Astrocyte (in vitro differentiated cells and primary cell): Measurements from ENCODE around the gene SSH2. TPM values are rescaled to one million over a fixed set of nuclear protein-coding genes. Genes with fewer than 3 reads are reported as not detected.

Experiments used
- DNase-seq: peaks from one replicate; pipeline ENCODE4 v3.0.0-alpha.2; 2010; ENCODE audit warnings: low read depth
- FAIRE-seq: peaks from 2 replicates; lab custom pipeline; 2011; peaks lifted over from hg19 to GRCh38; lab: Jason Lieb, UNC
- H2AFZ ChIP-seq: 2 replicates; pipeline ENCODE4 v1.6.0; 2012; ENCODE audit warnings: low read depth, low read length, inconsistent platforms
- H3K27ac ChIP-seq: 2 replicates; pipeline ENCODE4 v1.5.1; 2011; ENCODE audit warnings: low read depth, low read length, inconsistent platforms
- H3K27me3 ChIP-seq: 2 replicates; pipeline ENCODE4 v1.6.0; 2011; ENCODE audit warnings: low read length, inconsistent platforms; ENCODE audit not compliant: insufficient read depth
- H3K36me3 ChIP-seq: 2 replicates; pipeline ENCODE4 v1.5.1; 2011; ENCODE audit warnings: low read length, inconsistent platforms; ENCODE audit not compliant: insufficient read depth
- H3K4me1 ChIP-seq: 2 replicates; pipeline ENCODE4 v1.5.1; 2011; ENCODE audit warnings: low read length, inconsistent platforms; ENCODE audit not compliant: insufficient read depth
- H3K4me2 ChIP-seq: 2 replicates; pipeline ENCODE4 v1.6.0; 2012; ENCODE audit warnings: low read length, inconsistent platforms
- H3K4me3 ChIP-seq: 2 replicates; pipeline ENCODE4 v1.5.1; 2011; ENCODE audit warnings: low read depth, mild to moderate bottlenecking, low read length, inconsistent platforms; ENCODE audit not compliant: insufficient read depth
- H3K79me2 ChIP-seq: 2 replicates; pipeline ENCODE4 v1.6.0; 2012; ENCODE audit warnings: mild to moderate bottlenecking, low read length, inconsistent platforms; ENCODE audit not compliant: insufficient read depth
- H3K9ac ChIP-seq: 2 replicates; pipeline ENCODE4 v1.6.0; 2012; ENCODE audit warnings: mild to moderate bottlenecking, low read length, inconsistent platforms
- H3K9me3 ChIP-seq: 2 replicates; pipeline ENCODE4 v1.5.1; 2012; ENCODE audit warnings: low read depth, mild to moderate bottlenecking, low read length, inconsistent platforms; ENCODE audit not compliant: insufficient read depth
- H4K20me1 ChIP-seq: 2 replicates; pipeline ENCODE4 v1.6.0; 2012; ENCODE audit warnings: low read length, inconsistent platforms; ENCODE audit not compliant: insufficient read depth
- H3K27ac Mint-ChIP-seq: one replicate; pipeline ENCODE4 v1.8.0; 2021; ENCODE audit warnings: mild to moderate bottlenecking, mixed read lengths; ENCODE audit not compliant: unreplicated experiment
- H3K27me3 Mint-ChIP-seq: one replicate; pipeline ENCODE4 v1.8.0; 2021; ENCODE audit warnings: low read depth, mixed read lengths; ENCODE audit not compliant: unreplicated experiment
- H3K36me3 Mint-ChIP-seq: one replicate; pipeline ENCODE4 v1.8.0; 2021; ENCODE audit warnings: low read depth, mixed read lengths; ENCODE audit not compliant: unreplicated experiment
- H3K4me1 Mint-ChIP-seq: one replicate; pipeline ENCODE4 v1.8.0; 2021; ENCODE audit warnings: low read depth, mixed read lengths; ENCODE audit not compliant: unreplicated experiment
- H3K4me3 Mint-ChIP-seq: one replicate; pipeline ENCODE4 v1.8.0; 2021; ENCODE audit warnings: mild to moderate bottlenecking, moderate library complexity, mixed read lengths; ENCODE audit not compliant: unreplicated experiment
- H3K9me3 Mint-ChIP-seq: one replicate; pipeline ENCODE4 v1.8.0; 2021; ENCODE audit warnings: mild to moderate bottlenecking, mixed read lengths; ENCODE audit not compliant: unreplicated experiment
- CTCF ChIP-seq: IDR thresholded peaks from 2 replicates; pipeline ENCODE4 v1.5.1; 2011; ENCODE audit warnings: low read depth, mild to moderate bottlenecking, inconsistent platforms, low read length, moderate library complexity; ENCODE audit not compliant: insufficient read depth
- EZH2 ChIP-seq: IDR thresholded peaks from 2 replicates; pipeline ENCODE4 v1.6.1; 2012; ENCODE audit warnings: mild to moderate bottlenecking, low read length, inconsistent platforms; ENCODE audit not compliant: insufficient read depth
- total RNA-seq: library from RNA; stranded (reverse); gene quantifications from 2 replicates; pipeline ENCODE4 v1.2.1, GENCODE V29; 2021

Gene SSH2
- total RNA-seq, 1 donor from 2014 or later: 31.1 TPM

GRCh38 chr17:29607557-29608195 is 322.4 kb downstream of the SSH2 start:
- no peak overlapping the region for H3K4me3 Mint-ChIP-seq
- Histone ChIP-seq H3K27ac (no peak overlapping the region), H2AFZ (no peak overlapping the region), H3K9ac (no peak overlapping the region), H4K20me1 (peaks cover 3% of the 10 kb centered on the region), H3K4me2 (no peak overlapping the region), H3K36me3 (no peaks in the 10 kb centered on the region), H3K9me3 (no peaks in the 10 kb centered on the region), H3K79me2 (no peaks in the 10 kb centered on the region), H3K4me3 (no peak overlapping the region), H3K4me1 (no peaks in the 10 kb centered on the region), H3K27me3 (no peaks in the 10 kb centered on the region)
- H3K27me3 Mint-ChIP-seq: no peaks in the 10 kb centered on the region
- DNase-seq (no peak), FAIRE-seq (no peak)
- no peaks in the 10 kb centered on the region for H3K36me3 Mint-ChIP-seq
- TF ChIP-seq EZH2 (no peak), CTCF (no peak)
- no peaks in the 10 kb centered on the region for H3K4me1 Mint-ChIP-seq
- H3K27ac Mint-ChIP-seq: no peak overlapping the region
- H3K9me3 Mint-ChIP-seq: no peaks in the 10 kb centered on the region

- Mint-ChIP-seq H3K36me3 (no peaks in the 10 kb centered on the region), H3K27ac (no peak overlapping the region), H3K4me1 (no peaks in the 10 kb centered on the region), H3K9me3 (no peaks in the 10 kb centered on the region), H3K27me3 (no peaks in the 10 kb centered on the region), H3K4me3 (no peak overlapping the region)
- H3K9me3 ChIP-seq: no peaks in the 10 kb centered on the region
- peaks cover 15% of the 10 kb centered on the region for H4K20me1 ChIP-seq
- DNase-seq: no peak
- no peak overlapping the region for H3K4me2 ChIP-seq
- no peak overlapping the region for H3K27ac ChIP-seq
- TF ChIP-seq EZH2 (no peak), CTCF (no peak)
- H2AFZ ChIP-seq: no peak overlapping the region
- no peaks in the 10 kb centered on the region for H3K36me3 ChIP-seq
- no peaks in the 10 kb centered on the region for H3K4me1 ChIP-seq
- no peak for FAIRE-seq
- H3K27me3 ChIP-seq: no peaks in the 10 kb centered on the region
- no peaks in the 10 kb centered on the region for H3K79me2 ChIP-seq
- H3K9ac ChIP-seq: no peak overlapping the region
- H3K4me3 ChIP-seq: no peak overlapping the region
These were observed 326.8 kb downstream of the SSH2 start for GRCh38 chr17:29603109-29603674.
